ENCODE data around the gene CLN5. TPM values are rescaled to one million over a fixed set of nuclear protein-coding genes. Genes with fewer than 3 reads are reported as not detected.

CLN5 gene
- total and polyA plus RNA-seq, 2 donors (not counting 3 experiments of a cell fraction or from before 2014, with no cell fraction given), result 16.5 to 22.7 TPM

GRCh38 chr13:77016888-77017623 is 25.2 kb downstream of the CLN5 start:
- Histone ChIP-seq H3K9me1 (replicated peaks; ENCODE audit: control insufficient read depth, extremely low read depth, insufficient read depth, low read length) (no peaks in the 10 kb centered on the region), H3K79me2 (ENCODE audit: control insufficient read depth, insufficient read depth, low read length) (peaks cover 59% of the 10 kb centered on the region), H3K9ac (replicated peaks; ENCODE audit: extremely low read depth, insufficient read depth, low read length) (no peak overlapping the region), H3K36me3 (ENCODE audit: control insufficient read depth in 2 of 2, extremely low read depth in 1 of 2, insufficient read depth in 2 of 2, low read length in 2 of 2) (peaks cover 13 to 28% of the 10 kb centered on the region in 2 experiments), H2AFZ (ENCODE audit: low read depth, low read length) (no peak overlapping the region), H3K4me3 (replicated peaks in 1 of 3; ENCODE audit: insufficient read depth in 1 of 3, low read depth in 1 of 3, low read length in 3 of 3) (no peak overlapping the region), H3K27me3 (ENCODE audit: control insufficient read depth in 2 of 2, insufficient read depth in 2 of 2, low read length in 2 of 2) (no peaks in the 10 kb centered on the region), H3K9me3 (replicated peaks; ENCODE audit: control insufficient read depth, insufficient read depth, low read length) (no peaks in the 10 kb centered on the region), H3K27ac (ENCODE audit: insufficient read depth, low read depth, low read length) (no peak overlapping the region), H4K20me1 (replicated peaks; ENCODE audit: control insufficient read depth, extremely low read depth, insufficient read depth, low read length) (peaks cover 7% of the 10 kb centered on the region), H3K4me2 (ENCODE audit: insufficient read depth, low read length) (no peak overlapping the region), H3K4me1 (ENCODE audit: control insufficient read depth, extremely low read depth, insufficient read depth, low read length) (peaks cover under 1% of the 10 kb centered on the region)
- DNase-seq (ENCODE audit: low read depth, low spot score), result no peak
- POLR2A ChIA-PET, result no interaction called here
- TF ChIP-seq CTCF (IDR thresholded peaks at IDR 0.05; ENCODE audit: extremely low read depth in 1 of 2, insufficient read depth in 1 of 2, low read depth in 1 of 2, low read length in 2 of 2) (no peak), POLR2AphosphoS5 (IDR thresholded peaks at IDR 0.05; ENCODE audit: insufficient read depth, low read depth, low read length) (no peak), POLR2A (IDR thresholded peaks at IDR 0.05; ENCODE audit: low read depth, low read length) (no peak), GATA2 (IDR thresholded peaks at IDR 0.05; ENCODE audit: insufficient read depth, insufficient read length, low read depth, low read length) (no peak), FOS (IDR thresholded peaks at IDR 0.05; ENCODE audit: borderline replicate concordance, insufficient read depth, low read length) (no peak), EZH2 (IDR thresholded peaks at IDR 0.05; ENCODE audit: borderline replicate concordance, low read depth, low read length, severe bottlenecking) (no peak), MYC (IDR thresholded peaks at IDR 0.05; ENCODE audit: low read depth, low read length) (no peak), JUN (IDR thresholded peaks at IDR 0.05; ENCODE audit: borderline replicate concordance, insufficient read depth, insufficient read length, low read depth) (no peak)
- TF ChIP-seq, protein P1, sequence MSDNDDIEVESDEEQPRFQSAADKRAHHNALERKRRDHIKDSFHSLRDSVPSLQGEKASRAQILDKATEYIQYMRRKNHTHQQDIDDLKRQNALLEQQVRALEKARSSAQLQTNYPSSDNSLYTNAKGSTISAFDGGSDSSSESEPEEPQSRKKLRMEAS (IDR thresholded peaks at IDR 0.05; ENCODE audit: insufficient read depth, insufficient read length), result no peak
- CTCF ChIA-PET, result interaction anchor here (1.4 kb wide), 1 partner anchor 15 kb away, joined by 3 read pairs; no protein-coding TSS in a partner anchor
- intact Hi-C loops (cut with micrococcal nuclease) (no loop called here), dilution Hi-C loops (cut with MboI; ENCODE audit: extremely low pct_ligation_motif_present, low sequenced_read_pairs) (no loop called here)
- FAIRE-seq, result no peak
- no TSS peak for BruUV-seq (replicated peaks)
